Fibroblast of skin of scalp (primary cell): ENCODE results near the gene TMPRSS13.

Experiments used
- DNase-seq: peaks from one replicate; pipeline ENCODE4 v3.0.0-alpha.2; 2013

TMPRSS13 gene

DNA sequence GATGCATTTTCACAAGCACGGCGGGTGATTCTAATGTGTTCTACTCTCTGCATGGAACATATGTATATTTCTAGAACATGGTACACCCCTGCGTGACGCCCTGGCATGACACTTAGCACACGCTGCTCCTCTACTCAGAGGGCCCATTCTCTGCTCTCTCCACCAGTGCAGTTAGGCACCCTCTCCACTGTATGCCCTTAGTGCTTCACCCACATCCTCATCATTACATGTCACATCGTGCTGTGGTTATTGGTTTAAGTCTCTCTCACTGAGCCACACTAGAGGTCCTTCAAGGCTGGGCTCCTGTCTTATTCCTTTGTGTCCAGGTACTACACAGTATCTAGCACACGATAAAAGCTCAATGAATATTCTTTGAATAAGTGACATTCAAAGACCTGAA, 16.7 kb downstream of the TMPRSS13 start:
- DNase-seq, result no peak

DNA sequence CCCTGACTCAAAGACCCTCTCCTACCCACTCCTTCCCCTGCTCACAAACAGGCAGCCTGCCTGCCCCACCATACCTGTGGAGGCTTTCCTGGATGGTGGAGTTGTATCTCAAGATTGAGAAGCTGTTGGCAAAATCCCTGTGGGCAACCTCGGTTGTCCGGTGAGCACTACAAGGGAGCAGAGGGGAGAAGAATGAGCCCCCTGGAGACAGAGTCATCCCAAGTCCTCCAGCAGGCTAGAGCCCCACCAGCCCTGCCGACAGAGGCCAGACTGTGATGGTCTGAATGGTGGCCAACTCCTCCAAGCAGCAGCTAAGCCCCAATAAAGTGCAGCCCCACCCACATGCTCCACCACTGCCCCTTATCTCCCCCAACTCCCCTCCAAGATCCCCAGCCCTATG, 17.5 kb downstream of the TMPRSS13 start:
- DNase-seq, result no peak

DNA sequence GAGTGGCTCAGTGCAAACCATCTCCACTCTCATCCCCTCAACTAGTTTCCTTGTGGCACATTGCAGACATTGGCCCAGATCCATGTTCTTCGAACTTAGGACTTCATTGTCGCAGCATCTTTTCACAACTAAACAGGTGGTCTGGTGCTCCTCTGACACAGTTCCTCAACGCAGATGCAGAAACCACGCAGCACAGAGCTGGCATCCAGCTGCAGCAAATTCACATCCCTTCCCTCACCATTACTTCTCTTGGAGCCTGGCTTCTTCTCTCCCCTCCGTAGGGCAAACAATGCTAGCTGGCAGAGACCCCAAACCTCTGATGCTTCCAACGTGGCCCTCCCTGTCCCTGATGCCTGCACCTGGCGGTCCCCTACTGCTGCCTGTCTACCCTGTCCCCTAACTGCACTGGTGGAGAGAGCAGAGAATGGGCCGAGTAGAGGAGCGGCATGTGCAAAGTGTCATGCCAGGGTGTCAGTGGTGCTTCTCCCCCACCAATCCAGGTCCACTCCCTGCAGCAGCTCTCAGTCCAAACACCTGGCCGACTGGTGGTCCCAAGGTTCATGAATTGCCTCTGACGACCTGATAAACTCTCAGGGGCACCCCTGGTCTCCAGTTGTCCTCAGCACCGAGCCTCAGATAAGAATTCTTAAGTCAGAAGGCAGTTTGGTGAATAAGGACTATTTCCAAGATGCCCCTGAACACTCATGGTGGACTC, 18.1 kb downstream of the TMPRSS13 start:
- no peak for DNase-seq

DNA sequence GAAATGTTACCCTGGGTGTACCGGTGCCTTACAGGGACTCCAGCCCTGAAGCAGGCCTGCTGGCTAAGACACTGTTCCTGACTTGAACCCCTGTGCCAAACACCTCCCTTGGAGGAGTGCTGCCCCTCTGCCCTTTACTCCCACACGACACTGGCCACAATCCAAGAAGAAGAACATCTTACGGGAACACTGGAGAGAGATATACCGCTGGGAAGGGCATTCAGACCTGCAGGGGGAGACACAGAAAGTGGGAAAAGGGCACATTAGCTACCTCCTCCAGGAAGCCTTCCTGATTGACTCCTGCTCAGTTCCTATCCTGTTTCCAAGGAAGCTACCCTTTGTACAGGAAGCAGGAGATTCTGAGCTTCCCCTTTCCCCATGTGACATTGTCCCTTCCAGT, 18.7 kb downstream of the TMPRSS13 start:
- DNase-seq, result no peak

DNA sequence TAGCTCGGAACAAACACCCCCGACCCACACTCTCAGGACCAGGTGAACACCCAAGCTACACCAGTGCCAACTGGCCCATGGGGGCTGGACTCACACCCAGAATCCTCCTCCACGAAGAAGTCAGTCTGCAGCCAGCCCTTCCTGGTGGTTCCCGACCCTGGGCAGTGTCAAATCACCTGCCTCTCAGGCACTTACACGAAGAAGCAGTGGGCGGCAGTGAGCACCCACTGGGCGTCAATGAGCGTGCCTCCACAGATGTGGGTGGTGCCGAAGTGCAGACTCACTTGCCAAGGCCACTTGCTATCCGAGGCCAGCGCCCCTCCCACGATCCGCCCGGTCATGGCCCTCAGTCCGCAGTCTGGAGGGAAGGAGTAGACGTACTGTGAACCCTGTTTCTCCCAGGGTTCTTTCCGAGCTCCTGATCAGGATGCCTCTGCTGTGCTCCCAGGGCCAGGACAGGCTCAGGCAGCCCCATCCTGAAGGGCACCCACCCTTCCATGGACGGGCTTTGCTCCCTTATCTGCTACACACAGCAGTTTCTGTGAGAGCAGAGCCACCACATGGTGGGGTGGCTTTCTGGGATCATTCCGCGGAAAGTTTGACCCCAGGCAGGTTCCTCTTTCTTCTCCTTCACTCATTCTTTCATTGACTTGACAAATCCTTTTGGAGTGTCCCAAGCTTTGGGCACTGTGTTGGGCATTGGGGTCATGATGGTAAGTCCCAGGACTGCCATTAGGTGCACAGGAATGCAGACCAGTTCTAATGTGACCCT, 19.4 kb downstream of the TMPRSS13 start:
- DNase-seq, result no peak

DNA sequence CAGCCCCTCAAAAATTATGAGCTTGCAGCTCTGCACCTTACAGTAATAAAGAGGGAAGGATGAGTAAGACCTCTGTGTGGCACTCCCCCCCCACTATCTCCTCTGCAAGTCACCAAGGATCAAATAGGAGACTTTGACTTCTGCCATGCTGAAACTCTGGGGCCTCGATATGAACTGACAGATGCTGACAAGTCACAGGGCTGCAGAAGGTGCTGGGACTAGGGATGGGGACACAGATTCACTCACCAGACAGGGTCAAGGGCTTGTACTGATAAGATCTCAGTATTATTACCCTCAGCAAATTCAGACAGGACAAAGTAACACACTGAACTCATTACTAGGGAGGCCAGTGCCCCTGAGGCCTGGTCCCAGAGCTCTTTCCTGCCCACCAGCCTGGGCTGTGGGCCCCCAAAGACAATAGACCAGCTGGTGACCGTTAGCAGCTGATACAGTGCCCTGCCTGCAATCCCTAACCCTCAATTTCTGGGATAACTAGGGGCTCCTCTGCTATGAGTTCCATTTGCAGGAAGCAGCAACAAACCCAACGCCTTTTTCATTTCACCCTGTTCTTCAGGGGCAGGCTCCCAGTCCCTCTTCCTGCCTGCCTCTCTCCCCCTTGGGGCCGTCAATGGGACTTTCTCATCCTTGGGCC, 20.1 kb downstream of the TMPRSS13 start:
- no peak for DNase-seq

DNA sequence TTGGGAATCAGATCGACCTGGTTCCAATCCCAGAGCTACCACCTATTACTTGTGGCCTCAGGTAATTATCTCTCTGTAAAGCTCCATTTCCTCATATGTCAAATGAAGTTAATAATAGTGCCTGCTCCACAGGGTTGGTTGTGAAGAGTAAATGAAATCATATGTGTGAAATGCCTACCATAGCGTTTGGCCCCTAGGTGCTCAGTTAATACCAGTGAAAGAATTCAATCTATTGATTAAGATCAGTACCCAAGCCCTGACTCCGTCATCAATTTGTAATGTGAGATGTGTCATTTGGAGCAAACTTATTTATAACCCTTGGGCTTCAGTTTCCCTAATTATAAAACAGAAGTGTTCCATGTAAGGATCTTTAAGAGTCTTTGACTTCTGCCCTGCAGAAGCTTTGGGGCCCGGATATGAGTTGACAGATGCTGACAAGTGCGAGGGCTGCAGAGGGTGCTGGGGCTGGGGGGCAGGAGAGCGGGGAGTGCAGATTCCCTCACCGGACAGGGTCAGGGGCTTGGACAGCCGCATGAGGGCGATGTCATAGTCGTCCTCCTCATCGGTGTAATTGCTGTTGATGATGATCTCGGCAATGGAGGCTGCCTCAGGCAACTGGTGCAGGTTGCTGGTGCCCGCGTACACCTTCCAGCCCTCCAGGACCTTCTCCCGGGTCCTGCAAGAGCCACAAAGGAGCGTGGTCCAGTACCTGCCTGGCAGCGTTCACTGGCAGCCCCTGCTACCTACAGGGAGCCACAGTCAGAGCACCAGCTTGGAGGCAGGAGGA, 20.9 kb downstream of the TMPRSS13 start:
- no peak for DNase-seq

DNA sequence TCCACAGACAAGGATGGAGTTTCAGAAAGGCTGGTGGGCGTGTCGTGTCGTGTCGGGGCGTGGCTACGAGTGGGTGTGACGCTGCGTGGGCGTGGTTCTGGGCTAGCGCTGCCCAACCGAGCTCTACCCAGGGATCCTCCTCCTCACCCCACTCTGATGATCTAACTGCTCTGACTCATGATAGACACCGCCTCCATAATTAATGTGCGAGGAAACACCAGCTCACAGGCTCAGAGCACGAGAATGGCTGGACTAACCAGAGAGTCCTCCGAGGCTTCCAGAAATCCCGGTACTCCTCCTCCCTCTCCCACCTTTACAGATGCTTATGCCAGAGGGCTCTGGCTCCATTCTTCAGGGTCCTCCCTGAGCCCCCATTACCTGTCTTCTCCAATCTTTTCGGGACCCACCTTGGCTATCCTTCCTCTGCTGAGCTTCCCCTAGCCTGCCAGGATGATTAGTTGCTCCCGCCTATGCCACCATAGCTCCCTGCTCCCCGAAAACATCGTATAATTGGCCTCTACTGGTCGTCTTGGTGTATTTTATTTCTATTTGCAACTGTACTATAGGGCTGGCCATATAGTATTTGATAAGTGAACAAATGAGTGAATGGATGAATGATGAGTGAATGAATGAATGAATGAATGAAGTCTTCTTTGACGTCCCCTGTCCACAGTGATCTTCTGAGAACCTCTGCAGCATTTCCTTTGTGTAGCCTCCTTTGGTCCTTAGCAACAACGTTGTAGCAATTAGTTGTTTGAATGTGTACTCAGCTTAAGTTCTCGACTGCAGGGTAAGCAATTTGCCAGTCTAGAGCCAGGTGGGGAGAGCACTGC, 21.7 kb downstream of the TMPRSS13 start:
- DNase-seq, result peak; percentile 91

DNA sequence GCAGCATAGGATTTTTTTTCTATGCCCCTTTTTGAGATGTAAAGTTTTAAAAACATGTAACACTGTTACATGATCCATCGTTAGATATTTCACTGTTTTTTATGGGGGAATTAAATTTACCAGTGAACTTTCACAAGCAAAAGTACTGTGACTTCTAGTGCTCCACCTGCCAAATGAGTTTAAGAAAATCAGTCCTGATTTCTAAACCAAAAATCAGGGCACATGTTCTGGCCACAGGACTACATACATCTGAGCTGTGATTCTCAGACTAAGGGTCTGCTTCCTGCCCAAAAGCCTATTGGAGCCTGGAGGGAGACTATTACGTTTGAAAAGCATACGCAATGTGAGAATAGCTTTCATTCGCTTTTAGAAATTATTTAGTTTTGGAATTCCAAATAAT, 22.5 kb downstream of the TMPRSS13 start:
- no peak for DNase-seq

DNA sequence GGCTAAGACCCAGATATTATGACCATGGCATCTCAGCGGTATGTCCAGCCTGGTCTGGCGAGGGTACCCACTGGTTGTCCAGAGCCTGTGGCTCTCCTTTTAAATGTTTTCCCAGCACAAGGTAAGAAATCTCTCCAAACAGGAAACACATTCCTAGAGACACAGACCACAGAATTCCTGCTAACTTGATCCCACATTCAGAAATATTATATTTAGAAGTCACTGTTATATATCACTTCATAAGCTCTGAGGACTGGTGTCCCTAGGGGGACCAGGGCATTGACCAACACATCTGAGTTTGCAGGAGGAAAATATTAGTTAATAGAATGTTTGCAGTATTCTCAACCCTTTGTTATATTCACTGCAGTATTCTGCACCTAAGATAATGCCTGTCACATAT, 23.1 kb downstream of the TMPRSS13 start:
- DNase-seq, result peak; percentile 25

DNA sequence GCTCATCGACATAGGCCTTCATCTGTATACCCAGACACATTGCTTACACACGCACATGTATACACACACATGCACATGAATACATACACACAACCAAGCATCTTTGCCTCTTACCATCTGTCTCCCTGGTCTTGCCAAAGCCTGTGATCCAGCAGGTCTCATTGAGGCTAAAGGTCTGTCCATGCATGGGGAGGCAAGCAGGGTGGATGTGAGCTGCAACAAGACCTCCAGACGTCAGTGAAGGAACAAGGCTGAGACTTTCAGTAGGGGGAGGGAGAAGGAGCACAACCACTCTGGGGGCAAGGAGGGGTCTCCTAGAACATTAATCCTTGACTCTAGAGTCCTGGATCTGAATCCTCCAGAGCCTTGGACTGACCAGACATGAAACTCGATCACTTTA, 23.7 kb downstream of the TMPRSS13 start:
- no peak for DNase-seq

DNA sequence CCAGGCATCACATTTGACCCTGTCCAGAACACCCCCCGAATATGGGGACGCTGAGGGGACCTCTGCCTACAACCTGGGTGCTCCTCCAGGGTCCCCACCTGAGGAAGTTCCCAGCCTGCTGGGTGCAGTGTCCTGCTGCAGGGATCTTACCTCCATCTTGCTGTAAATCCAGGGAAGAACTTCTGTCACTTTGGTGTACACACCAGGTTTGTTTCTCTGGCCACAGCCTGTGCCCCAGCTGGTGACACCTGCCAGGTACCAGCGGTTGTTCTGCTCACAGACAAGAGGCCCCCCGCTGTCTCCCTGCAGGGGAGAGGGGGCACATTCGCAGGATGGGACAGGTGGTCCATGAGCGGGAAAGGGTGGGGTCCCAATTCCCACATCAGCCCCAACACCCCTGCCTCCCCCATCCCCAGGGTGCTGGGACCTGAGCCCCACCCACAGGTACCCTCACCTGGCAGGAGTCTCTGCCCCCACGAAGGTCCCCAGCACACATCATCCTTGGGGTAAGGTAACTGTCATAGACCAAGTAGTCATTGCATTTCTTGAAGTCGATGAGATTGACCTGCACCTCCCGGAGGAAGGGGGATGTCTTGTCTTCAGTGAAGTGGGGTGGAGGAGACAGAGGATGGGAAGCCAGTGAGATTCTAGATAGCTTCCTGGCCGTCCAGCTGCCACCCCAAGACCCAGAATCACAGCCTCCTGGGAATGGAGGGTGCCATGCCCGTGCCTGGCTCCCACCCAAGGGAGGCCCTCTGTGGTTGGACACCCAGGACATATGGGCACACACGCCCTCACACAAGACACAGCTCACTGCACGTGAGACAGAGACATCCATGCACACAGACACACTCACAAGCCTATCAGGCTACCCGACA, 25.5 kb downstream of the TMPRSS13 start:
- no peak for DNase-seq

DNA sequence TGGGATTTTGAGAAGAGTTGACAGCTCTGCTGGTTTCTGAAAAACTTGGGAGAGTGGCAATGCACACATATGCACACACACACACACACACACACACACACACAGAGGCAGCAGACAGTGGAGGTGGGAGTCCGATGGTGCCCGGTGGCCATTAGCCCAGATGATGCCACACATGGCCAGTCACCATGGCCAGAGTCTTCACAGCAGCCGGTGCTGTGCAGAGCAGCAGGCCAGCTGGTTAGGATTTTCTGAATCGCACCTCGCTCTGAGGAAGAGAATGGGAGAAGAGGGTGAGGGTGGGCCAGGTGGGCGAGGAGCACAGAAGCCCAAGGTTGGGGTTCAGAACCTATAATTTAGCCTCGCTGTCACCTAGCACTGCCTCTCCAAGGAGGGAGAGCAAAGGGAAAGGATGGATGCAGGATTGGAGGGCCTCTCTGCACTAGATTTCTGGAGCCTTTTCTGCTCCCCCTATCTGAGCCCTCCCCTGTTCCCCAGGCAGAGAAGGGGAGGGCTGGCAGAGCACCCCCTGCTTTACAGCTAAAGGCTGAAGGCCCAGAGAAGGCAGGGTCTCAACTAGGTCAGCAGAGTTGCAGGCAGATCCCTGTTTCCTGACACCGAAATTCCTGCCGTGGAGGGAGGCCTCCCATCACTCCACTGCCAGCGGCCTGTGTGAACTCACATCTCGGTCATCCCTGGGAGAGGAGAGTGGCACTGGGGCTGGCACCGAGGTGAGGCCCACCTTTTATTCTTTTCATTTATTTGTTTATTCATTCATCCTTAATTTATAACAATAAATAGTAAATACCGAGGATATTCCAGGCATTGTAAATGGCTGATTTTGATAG, 27.0 kb downstream of the TMPRSS13 start:
- no peak for DNase-seq

DNA sequence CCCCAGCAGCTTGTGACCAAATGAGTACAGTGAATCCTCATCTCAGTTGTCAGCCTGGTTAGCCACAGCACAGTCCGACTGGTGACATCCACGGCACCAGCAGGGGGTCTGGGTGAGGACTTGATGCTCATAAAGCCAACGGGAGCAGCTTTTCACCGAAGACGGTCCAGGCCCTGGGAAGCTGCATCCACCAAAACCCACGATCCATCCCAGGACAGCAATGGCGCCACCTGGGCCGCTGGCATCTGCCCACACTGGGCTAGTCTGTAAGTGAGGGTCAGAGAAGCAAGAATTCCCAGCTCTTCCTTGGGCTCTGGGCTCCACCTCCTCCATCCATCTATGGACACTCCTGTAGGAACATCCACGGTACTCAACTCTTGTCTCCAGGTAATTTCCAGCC, 27.6 kb downstream of the TMPRSS13 start:
- DNase-seq, result no peak

DNA sequence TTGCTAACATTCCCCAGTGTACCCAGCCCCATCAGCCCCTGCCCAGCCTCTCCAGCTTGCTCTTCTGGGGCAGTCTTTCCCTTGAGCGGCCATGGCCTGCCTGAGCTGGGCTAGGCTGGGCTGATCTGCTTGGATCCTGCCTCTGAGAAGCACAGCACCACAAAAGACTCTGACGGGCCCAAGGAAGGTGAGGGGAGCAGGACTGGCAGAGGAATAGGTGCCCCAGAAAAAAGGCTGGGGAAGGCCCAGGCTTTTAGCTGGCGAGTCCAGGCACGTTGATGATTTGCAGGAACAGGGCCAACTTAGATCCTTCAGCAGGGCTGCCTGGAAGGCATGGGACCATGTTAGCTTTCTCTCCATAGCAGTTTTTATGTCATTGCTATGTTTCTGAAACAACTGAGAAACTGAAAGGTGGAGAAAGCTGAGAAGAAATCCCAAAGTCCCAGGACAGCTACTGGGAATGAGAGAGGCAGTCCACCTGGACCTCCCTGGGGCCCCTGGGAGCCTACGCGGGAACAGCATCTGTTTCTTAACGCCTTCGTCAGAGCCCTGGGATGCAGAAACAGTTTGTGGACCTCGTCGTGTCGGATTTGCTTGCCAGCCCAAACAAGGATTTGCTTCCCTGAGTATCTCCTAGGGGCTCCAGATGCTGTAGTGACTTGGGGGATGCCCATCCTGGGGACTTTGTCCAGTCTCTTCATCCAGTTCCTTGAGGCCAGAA, 28.3 kb downstream of the TMPRSS13 start:
- DNase-seq, result no peak

DNA sequence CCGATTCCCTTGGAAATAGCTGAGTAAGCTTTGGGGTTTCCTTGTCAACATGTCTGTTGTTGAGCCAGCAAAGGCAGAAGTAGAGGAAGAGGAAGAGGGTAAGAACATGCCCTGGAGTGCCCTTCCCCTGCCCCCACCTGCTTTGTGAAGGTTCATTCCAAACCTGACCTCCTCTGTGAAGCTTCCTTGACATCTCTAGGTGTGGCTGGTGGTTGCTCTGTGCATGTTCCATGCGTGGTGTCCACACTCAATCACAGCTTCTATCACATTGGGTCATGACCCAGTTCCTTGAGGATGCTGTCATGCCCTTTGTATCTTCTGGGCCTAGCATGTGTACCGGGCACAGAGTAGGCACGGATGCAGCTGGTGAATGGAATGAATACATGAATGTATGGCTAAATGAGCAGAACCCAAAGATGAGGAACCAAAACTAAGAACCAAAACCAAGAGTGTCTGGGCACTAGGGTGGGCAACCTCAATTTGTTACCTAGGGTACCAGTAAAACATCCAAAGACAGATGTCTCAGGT, 29.0 kb downstream of the TMPRSS13 start:
- no peak for DNase-seq

DNA sequence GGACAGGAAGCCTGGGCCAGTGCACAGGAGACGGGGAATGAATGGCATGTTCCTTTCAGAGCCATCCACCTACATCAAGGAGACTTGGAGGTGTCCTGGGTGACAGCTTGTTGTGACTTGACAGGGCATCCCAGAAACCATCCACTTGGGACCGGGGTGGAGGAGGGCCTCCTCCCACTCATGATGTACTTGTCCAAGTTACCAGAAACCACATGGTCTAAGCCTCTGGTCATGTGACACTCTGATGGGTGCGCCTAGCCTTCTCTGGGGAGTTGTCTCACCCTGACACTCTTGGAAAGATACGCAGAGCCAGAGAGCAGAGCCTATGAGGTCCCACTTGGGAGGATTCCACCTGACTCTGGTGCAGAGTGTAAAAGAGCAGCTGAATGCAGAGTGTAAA, 31.1 kb downstream of the TMPRSS13 start:
- no peak for DNase-seq

DNA sequence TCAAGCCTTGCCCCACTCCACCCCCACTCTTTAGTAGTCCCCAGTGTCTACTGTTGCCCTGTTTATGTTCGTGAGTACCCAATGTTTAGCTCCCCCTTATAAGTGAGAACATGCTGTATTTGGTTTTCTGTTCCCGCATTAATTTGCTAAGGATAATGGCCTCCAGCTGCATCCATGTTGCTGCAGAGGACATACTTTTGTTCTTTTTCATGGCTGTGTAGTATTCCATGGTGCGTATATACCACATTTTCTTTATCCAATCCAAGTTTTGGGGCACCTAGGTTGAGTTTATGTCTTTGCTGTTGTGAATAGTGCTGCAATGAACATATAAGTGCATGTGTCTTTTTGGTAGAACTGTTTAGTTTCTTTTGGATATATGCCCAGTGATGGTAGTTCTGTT, 36.6 kb downstream of the TMPRSS13 start:
- no peak for DNase-seq

DNA sequence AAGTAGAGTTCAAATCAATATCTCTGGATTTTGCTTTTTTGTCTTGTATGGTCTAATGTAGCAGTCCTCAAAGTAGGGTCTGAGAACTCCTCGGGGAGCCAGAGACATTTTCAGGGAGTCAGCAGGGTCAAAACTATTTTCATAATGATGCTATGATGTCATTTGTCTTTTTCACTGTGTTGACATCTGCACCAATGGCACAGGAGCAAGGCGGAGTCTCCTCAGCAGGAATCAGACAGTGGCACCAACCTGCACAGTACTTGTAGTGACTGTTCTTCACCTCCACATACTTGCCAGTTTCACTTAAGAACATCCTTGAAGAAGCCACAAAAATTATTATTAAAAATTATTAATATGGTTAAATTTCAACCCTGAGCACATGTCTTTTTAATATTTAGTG, 37.8 kb downstream of the TMPRSS13 start:
- no peak for DNase-seq
